ENCODE data around the gene SLC22A13. TPM values are rescaled to one million over a fixed set of nuclear protein-coding genes. Genes with fewer than 3 reads are reported as not detected.
A peak's percentile ranks its signal among the peaks of the same experiment; 100 is the strongest.
"Not testable (repeated sequence)": the region's sequence is repeated elsewhere in the genome, so short reads cannot be mapped to it uniquely, and the experiment has no call there.

SLC22A13 gene
- total RNA-seq, 1 experiment from 2014 or later, result 0.40 TPM

DNA sequence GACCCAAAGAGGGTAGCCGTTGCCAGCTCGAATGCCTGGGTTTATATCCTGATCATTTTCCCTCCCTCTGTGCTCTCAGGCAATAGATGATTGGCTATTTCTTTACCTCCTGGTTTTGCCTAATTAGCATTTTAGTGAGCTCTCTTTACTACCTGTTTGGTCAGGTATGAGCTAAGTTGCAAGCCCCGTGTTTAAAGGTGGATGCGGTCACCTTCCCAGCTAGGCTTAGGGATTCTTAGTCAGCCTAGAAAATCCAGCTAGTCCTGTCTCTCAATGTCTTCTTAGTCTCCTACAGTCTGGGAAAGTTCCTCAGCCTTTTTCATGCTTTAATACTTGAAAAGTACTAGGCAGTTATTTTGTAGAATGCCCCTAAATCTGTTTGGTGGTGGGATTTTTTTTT is 31.4 kb downstream of the SLC22A13 start:
- not testable (repeated sequence) for DNase-seq (ENCODE audit: extremely low read depth, low read depth)

DNA sequence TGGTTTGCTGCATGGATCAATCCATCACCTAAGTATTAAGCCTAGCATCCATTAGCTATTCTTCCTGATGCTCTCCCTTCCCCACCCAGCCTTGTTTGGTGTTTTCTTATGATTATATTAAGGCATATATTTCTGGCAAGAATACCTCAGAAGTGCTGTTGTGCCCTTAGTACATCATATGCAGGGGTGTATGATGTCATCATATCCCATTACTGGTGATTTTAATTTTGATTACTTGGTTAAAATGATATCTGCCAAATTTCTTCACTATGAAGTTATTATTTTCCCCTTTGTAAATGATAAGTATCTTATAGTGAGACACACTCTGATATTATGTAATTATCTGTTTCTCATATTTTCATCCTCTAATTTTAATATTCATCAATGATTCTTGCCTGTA is 31.9 kb downstream of the SLC22A13 start:
- DNase-seq (ENCODE audit: extremely low read depth, low read depth), result no peak

DNA sequence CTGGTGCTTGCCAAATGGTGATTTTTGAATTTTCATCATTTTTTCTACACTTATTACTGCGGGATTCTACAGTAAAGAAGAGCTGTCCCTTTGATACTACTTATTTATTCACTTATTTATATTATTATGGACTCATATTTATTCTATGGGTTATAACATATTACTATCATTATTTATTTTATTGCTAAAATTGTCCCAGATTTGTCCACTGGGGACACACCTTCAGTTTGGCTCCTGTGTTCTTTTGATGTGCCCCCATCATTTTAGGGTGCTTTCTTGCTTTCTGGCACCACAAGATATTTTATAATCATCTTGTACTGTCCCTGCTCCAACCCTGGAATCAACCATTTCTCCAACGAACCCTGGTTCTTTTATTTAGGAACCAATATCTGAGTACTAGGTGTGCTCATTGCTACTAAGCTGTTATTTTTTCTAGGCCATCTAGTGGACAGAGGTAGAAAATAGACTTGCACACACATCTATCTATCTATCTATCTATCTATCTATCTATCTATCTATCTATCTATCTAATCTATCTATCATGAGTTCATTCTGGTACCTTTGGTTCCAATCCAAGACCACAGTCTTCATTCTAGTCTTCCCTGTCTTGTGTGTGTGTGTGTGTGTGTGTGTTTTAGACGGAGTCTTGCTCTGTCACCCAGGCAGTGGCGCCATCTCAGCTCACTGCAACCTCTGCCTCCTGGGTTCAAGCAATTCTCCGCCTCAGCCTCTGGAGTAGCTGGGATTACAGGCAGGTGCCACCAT is 32.5 kb downstream of the SLC22A13 start:
- DNase-seq (ENCODE audit: extremely low read depth, low read depth), result peak; percentile 6

DNA sequence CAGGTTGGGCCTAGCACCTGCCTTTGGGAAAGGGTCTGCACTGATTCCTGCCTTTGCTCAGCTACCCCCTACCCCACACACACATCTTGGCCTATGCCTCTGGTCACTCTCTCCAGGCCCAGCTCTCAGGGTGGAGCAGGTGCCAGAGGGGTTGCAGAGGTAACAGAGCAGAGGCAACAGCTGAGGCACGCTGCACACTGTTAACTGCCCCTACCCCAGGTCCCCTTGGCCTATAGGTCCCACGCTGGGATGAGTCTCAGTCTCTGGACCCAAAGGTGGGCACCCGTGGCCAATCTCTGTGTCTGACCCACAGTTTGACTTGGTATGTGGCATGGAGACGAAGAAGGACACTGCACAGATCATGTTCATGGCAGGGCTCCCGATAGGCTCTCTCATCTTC is 41.3 kb downstream of the SLC22A13 start:
- no peak for DNase-seq (ENCODE audit: extremely low read depth, low read depth)

DNA sequence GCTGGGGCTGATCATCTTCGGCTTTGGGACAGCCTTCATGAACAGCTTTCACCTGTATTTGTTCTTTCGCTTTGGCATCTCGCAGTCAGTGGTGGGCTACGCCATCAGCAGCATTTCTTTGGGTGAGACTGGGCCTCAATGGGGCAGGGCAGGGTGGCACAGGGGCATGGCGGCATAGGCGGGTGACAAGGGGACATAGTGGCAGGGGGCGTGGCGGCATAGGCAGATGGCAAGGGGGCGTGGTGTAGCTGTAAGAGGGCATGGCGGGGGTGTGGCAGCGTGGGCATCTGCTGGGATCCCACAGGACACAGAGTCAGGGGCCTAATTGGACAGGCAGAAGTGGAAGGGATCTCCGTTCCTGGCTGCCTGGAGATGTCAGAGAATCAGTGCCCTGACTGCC is 42.0 kb downstream of the SLC22A13 start:
- DNase-seq (ENCODE audit: extremely low read depth, low read depth), result no peak

DNA sequence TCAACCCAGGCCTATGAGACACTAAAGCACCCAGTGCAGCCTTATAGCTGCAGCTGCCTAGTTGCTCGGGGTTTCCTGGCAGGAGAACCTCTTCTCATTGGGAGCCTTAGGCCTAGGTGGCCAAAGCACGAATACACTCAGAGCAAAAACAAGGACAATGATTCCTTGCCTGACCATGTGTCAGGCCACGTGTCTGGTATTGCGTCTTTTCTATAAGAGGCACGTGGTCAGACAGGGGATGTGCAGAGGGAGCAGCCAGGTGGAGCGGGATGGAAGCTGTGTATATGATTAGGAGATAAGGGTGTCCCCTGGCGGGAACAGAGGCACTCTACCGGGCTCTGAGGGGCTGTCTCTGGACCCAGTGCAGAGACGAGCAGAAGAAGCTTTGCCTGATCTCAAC is 42.8 kb downstream of the SLC22A13 start:
- DNase-seq (ENCODE audit: extremely low read depth, low read depth), result no peak

DNA sequence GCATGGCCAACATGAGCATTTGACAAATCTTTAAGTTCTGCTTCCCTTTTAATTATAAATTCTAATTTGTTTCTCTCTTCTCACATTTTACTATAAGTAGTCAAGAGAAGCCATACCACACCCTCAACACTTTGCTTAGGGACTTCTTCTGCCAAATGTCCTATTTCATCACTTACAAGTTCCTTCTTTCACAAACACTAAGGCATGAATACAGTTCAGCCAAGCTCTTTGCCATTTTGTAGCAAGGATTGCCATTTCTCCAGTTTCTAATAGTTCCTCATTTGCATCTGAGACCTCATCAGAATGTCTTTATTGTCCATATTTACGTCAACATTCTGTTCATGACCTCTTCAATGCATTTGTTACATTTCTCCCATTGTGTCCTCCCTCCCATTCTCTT is 45.9 kb downstream of the SLC22A13 start:
- DNase-seq (ENCODE audit: extremely low read depth, low read depth), result no peak

DNA sequence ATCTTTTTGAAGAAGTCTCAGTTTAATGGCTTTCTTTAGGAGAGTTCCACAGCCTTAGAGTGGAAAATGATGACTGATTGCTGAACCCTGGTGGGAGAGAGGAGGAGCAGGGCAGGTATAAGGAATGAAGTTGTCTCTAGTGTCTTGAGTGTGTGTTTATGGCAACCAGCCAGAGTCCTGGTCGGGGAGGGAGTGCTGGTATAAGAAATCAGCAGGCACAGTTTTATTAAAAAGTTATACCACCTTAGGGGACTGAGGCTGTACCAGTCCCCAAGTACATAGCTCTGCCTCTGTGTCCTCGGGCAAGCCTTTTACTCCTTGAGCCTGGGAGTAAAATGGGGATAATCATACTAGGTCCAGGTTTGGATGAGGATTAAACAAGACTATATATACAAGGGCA is 46.3 kb downstream of the SLC22A13 start:
- no peak for DNase-seq (ENCODE audit: extremely low read depth, low read depth)

DNA sequence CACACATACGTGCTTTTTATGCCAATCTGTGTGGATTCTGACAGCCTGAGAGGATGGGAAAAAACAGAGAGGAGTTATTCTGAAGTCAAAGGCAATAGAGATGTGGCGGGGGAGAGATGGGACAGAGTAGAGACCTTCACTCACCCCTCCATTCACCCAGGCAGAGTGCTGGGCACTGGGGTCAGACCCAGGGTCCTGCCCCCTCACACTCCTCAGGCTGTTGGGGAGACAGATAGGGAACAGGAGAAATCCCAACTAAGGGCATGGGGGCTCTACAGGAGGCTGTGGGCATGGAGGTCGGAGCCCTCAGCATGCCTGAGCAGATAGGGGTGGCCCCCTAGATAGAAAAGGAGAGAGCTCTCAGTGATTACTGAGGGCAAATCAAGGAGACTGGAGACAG is 46.7 kb downstream of the SLC22A13 start:
- no peak for DNase-seq (ENCODE audit: extremely low read depth, low read depth)

DNA sequence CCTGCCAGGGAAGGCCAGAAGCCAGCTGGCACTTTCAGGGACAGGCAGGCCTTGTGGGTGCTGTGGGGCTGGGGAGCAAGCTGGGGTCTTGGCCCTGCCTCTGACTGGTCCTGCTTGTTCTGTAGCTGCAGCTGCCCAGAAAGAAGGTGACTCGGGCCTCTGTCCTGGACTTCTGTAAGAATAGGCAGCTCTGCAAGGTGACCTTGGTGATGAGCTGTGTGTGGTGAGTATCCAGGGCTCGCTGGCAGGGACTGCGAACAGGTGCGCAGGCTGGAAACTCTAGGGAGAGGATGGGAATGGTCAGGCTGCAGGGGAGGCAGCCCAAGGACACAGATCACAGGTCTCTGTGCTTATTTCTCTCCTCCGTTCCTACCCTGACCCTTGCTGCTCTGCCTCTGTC is 47.7 kb downstream of the SLC22A13 start:
- DNase-seq (ENCODE audit: extremely low read depth, low read depth), result no peak

DNA sequence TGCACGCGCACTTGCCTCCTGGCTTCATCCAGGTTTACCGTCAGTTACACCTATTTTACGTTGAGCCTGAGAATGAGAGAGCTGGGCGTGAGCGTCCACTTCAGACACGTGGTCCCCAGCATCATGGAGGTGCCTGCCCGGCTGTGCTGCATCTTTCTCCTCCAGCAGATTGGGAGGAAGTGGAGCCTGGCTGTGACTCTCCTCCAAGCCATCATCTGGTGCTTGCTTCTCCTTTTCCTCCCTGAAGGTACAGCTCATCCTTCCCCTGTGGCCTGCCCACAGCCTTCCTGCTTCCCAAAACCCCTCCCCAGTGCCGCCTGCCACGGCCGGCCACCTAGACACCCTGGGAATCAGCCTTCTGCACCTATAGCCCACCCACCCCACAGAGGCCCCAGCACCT is 48.1 kb downstream of the SLC22A13 start:
- DNase-seq (ENCODE audit: extremely low read depth, low read depth), result no peak

DNA sequence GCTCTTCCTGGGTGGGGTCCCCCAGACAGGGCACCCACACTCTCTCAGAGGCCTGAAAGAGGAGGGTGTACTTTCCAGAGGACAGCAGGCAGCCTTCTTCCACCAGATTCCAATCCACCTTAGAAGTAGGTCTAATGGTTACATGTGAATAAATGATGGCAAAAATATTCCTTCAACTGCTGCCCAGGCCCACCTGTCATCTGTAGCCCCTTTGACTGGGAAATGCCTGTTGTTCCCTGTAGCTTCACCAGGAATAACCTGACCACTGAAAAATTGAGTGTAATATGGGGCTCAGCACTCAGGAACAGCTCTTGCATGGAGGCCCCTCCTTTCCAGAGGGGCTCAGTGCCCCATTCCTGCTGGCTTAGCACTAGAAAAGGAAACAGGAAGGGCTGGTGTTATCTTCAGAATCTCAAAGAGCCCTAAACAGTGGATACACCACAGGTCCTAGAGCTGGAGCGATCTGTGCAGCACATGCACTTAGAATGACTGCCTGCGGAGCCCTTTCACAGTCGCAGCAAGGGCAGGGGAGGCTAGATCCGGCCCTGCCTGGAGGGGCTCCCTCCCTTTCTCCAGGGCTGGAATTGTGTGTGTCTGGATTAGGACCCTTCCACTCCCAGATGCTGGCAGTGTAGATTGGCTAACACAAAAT is 48.6 kb downstream of the SLC22A13 start:
- DNase-seq (ENCODE audit: extremely low read depth, low read depth), result no peak

DNA sequence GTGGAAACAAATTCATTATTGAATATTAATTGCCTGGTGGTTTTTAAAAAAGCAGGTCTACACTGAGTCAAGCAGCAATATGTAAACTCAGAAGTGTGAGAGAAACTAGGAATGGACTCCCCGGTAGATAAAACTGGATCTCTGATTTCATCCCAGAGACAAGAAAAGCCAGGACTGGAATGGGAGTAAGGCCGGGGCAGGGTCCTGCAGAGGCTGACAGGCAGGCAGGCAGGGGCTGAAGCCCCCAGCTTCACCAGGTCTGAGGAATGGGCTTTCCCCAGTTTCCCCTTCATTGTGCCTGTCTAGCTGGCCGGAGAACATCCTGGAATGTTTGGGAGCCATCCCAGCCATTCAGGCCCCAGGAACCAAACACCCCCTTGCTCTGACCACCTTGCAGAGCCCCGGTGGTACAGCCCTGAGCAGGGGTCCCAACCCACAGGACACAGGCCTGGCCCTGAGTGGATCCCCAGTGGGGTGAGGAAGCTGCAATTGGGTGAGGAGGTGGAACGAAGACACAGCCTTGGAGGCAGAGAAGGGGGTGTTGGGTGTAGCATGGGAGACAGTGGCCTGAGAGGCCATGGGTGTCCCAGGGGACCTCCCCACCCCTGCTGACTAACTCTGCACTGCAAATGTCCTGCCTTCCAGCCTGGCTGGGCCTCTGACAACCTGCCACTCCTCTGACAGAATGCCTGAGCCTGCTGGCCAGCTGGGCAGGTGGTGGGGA is 49.3 kb downstream of the SLC22A13 start:
- DNase-seq (ENCODE audit: extremely low read depth, low read depth), result no peak

DNA sequence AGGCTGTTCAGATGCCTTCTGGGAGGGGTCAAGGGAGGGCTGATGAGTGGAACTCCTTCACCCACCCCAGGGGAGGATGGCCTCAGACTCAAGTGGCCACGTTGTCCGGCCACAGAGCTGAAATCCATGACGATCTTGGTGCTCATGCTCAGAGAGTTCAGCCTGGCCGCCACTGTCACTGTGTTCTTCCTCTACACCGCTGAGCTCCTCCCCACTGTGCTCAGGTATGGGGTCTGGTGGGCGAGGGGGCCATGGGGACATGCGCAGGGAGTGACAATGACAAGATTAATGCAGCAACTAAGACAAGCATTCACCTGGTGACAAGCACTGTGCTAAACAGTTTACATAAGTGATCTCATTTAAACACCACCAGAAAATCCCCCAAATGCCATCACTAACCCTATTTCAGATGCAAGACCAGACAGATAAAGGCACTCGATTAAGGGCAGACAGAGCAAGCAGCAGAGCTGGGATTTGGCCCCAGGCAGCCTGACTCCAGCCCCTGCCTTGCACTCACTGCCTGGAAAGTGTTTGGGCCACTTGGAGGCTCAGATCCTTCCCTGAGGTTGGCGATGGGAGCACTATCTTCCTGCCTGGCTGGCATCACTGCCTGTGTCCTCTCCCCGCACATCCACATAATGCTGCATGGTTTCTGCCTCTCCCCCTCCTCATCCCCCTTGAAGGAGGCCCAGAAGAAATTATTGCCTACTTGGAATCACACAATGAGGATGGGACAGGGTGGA is 50.0 kb downstream of the SLC22A13 start:
- no peak for DNase-seq (ENCODE audit: extremely low read depth, low read depth)

DNA sequence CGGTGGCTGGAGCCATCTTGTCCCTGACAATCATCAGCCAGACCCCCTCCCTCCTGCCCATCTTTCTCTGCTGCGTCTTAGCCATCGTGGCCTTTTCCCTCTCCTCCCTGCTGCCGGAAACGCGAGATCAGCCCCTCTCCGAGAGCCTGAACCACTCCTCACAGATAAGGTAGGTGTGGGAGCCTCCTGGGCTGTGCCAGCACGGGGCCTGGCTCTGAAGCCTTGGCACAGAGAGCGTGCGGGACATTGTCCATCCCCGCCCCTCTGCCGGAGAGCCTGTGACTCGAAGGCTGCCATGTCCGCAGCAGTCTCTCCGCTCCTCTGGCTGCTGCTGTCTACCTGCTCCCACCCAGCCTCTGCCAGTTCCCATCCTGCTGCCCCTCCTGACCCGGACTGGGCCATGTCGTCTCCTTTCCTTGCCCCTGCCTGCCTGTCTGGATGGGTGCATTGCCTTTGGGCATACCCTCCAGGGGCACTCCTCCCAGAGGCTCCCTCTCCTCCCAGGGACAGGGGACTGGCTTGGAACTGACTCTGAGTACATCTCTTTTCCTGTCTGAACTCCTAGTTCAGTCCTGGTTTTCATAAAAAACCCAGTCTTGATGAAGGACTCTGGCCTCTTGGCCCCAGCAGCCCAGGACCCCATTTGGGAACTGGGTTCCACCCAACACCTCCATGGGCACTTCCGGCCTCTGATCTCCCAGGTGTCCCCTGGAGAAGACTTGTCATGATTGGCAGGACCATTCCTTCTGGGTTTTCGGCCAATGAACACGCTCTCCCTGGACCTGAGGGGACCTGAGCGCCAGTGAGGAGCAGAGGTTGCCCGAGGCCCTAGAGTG is 51.0 kb downstream of the SLC22A13 start:
- no peak for DNase-seq (ENCODE audit: extremely low read depth, low read depth)

DNA sequence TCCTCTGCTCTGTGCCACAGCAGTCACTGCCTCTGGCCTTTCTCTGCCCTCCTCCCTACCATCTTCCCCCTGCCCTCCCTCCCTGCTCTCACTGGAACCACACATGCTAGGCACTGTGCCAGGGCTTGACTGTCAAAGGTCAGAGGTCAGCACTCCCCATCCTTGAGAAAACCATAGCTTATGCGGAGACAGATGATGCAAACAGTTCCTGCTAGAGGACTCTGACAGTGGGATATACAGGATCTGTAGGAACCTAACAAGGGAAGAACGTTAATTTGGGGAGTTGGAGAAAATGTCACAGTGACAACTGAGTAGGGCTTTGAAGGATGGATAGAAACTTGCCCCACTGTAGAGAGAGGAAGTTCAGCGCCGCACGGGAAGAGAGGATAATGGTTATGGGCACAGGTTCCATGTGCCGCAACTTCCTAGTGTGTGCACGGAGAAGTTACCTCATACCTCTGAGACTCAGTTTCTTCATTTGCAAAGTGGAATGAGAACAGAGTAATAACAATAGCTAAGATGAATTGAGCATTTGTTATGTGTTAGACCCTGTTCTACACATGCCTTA is 51.7 kb downstream of the SLC22A13 start:
- DNase-seq (ENCODE audit: extremely low read depth, low read depth), result no peak

DNA sequence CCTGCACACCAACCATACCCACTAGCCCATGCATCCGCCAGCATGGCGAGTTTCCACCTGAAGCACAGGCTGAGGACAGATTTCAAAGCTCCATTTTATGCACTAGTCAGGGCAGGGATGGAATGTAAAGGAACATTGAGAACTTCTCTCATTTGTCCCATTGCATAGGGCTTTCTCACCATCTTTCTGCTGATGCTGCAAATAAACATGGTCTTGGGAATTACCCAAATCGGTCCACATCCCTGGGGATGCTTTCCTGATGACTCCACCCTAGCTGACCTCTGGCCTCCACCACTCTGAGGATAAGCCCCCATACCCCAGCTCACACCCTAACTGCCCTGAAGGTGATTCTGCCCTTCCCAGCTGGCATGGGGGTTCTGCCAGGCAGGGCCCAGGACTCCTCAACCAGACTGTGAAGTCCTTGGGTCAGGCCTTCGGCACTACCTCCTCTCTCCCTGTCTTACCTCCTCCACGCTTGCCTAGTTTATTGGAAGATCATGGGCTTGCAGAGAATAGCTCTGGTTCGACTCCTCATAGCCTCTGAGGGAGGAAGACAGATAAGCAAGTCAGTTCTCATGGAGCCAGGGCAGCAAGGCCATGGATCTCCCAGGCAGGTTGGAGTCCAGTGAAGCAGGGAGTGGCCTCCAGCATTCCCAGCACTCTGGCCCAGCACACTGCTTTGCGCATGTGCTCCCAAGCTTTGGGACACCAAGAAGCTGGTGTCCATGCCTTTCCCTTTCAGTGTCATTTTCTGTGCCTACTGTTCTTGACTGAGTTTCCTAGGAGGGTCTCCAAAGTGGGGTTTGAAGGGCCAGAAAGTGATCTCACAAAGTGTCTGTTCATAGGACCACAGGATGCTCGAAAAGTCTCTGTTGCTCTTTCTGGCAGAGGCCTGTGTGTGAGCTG is 53.4 kb downstream of the SLC22A13 start:
- DNase-seq (ENCODE audit: extremely low read depth, low read depth), result no peak

DNA sequence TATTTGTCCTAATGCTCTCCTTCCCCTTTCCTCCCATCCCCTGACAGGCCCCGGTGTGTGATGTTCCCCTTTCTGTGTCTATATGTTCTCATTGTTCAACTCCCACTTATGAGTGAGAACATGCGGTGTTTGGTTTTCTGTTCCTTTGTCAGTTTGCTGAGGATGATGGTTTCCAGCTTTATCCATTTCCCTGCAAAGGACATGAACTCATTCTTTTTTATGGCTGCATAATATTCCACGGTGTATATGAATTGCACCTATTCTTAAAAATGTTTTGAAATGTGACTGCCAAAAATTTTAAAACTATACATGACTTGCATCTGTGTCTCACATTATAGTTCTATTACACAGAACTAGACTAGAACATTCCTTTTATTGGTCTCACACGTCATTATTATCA is 55.0 kb downstream of the SLC22A13 start:
- DNase-seq (ENCODE audit: extremely low read depth, low read depth), result not testable (repeated sequence)

DNA sequence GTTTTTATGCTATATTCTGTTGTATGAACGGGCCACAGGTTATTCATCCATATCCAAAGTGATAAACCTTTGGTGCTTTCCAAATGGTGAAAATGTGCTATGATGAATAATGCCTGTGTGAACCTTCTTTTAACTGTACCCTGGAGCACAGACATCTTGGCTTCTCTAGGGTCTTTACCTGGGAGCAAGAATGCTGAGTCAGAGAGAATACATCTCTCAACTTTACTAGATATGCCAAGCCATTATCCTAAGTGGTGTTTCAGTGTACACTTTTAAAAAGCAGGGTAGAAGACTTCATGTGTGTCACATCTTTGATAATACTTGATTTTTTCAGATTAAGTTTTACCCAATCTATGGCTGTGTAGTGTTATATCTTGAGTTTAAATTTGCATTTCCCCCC is 57.4 kb downstream of the SLC22A13 start:
- DNase-seq (ENCODE audit: extremely low read depth, low read depth), result no peak
